NCI-H526 treated with DMSO at 0.1 percent for 48 hours (cell line): ENCODE measurements around the gene CHRM1.
"Not testable (repeated sequence)": the region's sequence is repeated elsewhere in the genome, so short reads cannot be mapped to it uniquely, and the experiment has no call there.

Source experiments
- DNase-seq: peaks from one replicate; lab custom pipeline; 2025; lab: John Stamatoyannopoulos, UW

Gene CHRM1

GRCh38 chr11:62921201-62921572 lies at the start of gene CHRM1:
Gene CHRM1 (minus strand): TSS chr11:62921363. CDS start chr11:62911100, 10,263 bp downstream.
- DNase-seq = no peak

GRCh38 chr11:62965574-62965973 lies 44.4 kb upstream of the CHRM1 start:
- DNase-seq = no peak

GRCh38 chr11:62962391-62962790 lies 41.2 kb upstream of the CHRM1 start:
- no peak for DNase-seq

GRCh38 chr11:62961017-62961570 lies 39.9 kb upstream of the CHRM1 start:
- DNase-seq = no peak

GRCh38 chr11:62959422-62959980 lies 38.3 kb upstream of the CHRM1 start:
- DNase-seq = no peak

GRCh38 chr11:62958547-62959421 lies 37.6 kb upstream of the CHRM1 start:
- DNase-seq = no peak

- no peak for DNase-seq
Measured at GRCh38 chr11:62957147-62957546, 36.0 kb upstream of the CHRM1 start.

GRCh38 chr11:62954478-62954877 lies 33.3 kb upstream of the CHRM1 start:
- DNase-seq = no peak

GRCh38 chr11:62953811-62954210 lies 32.6 kb upstream of the CHRM1 start:
- no peak for DNase-seq

GRCh38 chr11:62948765-62949320 lies 27.7 kb upstream of the CHRM1 start:
- DNase-seq = no peak

GRCh38 chr11:62945538-62945937 lies 24.4 kb upstream of the CHRM1 start:
- not testable (repeated sequence) for DNase-seq

GRCh38 chr11:62937528-62937927 lies 16.4 kb upstream of the CHRM1 start:
- not testable (repeated sequence) for DNase-seq

- no peak for DNase-seq
Measured at GRCh38 chr11:62934496-62934785, 13.3 kb upstream of the CHRM1 start.

GRCh38 chr11:62933750-62934495 lies 12.8 kb upstream of the CHRM1 start:
- no peak for DNase-seq

- no peak for DNase-seq
Measured at GRCh38 chr11:62933285-62933684, 12.1 kb upstream of the CHRM1 start.

- DNase-seq = no peak
Measured at GRCh38 chr11:62931499-62932278, 10.5 kb upstream of the CHRM1 start.

- no peak for DNase-seq
Measured at GRCh38 chr11:62930666-62931065, 9.5 kb upstream of the CHRM1 start.

- no peak for DNase-seq
Measured at GRCh38 chr11:62930157-62930556, 9.0 kb upstream of the CHRM1 start.

- no peak for DNase-seq
Measured at GRCh38 chr11:62928011-62928410, 6.8 kb upstream of the CHRM1 start.

GRCh38 chr11:62926680-62927455 lies 5.7 kb upstream of the CHRM1 start:
- DNase-seq = no peak
